CD4-positive, alpha-beta T cell treated with Interferon alpha-2 for 1 hour (primary cell): ENCODE data around the gene KASH5.

Experiments used
- DNase-seq, 2 donors: peaks; one replicate each; pipeline ENCODE4 v3.0.0-alpha.2; 2020 to 2022

KASH5 gene

DNA sequence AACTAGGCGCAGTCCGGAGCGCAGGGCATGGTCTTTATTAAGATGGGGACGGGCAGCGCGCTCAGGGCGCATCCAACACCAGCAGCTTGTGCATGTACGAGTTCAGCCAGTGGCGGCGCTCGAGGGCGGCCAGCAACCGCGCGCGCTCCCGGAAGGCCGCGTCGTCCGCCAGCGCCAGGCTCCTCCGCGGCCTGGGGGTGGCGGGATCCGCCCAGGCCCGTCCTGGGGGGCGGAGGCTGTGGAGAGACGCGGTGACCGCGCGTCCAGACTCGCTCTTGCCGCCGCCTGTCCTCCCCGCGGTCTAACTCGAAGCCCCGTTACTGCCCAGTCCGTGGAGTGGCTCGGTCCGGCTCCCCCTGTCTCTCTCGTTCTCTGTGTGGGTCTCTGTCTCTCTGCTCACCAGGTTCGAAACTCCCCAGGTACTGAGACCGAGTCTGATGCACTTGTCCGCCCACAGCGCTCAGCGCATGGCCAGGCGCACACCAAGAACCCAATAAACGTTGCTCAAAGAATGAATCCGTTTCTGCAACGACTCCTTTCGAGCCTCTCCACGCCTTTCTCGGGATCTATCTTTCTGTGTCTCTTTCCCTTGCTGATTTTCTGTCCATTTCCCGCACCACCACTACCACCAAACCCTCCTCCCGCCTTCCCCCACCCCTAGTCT lies 34.5 kb downstream of the KASH5 start:
- DNase-seq = peak; percentile 20 to 65

DNA sequence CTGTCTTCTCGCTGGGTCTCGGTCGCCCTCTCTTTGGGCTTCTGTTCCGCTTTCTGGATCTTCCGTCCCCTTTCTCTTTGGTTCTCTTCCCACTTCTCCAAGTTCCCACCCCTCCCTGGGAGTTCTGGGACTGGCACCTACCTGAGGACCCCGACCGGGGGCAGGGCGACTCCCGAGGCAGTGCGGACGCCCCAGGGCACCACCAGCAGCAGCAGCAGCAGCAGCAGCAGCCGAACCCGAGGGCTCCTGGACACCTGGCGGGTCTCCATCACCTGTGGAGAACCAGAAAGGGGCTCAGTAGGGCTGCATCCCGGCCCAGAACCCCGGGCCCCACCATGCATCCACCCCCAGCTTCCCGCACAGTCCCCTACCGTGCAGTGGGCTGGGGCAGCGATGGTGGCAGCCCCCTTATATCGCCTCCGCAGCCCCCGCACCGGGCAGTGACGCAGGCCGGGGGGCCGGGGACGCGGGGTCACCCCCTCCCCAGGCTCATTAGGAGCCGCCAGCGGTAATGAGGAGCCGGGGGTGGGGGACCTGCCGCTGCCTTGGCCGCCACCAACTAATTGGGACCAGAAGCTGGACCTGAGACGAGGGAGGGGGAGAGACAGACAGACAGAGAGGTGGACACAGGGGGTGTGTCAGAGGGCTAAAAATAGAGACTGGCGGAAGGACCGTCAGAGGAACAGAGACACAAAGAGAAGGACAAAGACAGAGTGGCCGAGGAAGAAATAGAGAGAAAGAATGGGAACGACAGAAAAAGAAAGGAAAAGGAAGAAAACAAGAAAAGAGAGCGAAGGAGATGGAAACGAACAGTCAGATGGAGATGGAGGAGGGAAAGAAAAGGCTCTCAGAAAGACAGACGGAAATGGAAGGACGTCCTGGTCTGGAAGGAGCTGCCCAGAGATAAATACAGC lies 35.3 kb downstream of the KASH5 start, which contains the start of gene PTH2:
Gene PTH2 (minus strand): TSS at position 371 of the 914 bp plus-strand sequence. CDS start 102 bp downstream, at position 269.
- no peak for DNase-seq

DNA sequence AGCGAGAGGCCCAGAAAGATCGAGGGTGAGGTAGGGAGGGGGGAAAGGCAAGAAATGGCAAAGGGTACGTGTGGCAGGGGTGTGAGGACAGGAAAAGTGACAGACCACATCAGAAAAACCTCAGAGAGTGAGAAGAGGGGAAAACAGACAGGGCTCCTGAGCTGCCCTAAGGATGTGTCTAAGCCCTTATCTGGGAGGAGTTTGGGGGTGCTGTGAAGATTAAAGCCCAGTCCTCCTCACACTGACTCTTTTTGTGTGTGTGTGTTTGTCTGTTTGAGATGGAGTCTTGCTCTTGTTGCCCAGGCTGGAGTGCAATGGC lies 35.9 kb downstream of the KASH5 start:
- peak in 1 of 2 donors; percentile 59 for DNase-seq

DNA sequence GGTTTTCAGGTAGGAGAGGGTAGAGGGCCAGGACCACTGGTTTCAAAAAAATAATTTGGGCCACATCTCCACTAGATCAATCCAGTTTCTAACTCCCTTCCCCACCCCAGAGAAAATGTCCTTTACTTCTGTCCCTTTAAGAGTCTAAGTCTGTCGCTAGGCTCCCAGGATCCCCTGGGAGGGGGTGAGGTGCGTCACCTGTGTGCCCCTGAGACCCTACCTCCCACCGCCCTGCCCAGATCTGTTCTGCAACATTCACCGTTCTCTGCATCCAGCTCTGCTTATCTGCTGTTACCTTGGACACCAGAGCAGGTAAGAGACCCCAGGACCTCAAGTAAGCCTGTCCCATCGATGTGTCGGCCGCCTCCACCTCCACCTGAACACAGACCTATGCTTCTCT lies 37.1 kb downstream of the KASH5 start, which contains the start of gene GFY:
Gene GFY (plus strand): TSS at position 211 of the 400 bp plus-strand sequence. CDS start 1,043 bp downstream, outside the sequence.
- DNase-seq = no peak

DNA sequence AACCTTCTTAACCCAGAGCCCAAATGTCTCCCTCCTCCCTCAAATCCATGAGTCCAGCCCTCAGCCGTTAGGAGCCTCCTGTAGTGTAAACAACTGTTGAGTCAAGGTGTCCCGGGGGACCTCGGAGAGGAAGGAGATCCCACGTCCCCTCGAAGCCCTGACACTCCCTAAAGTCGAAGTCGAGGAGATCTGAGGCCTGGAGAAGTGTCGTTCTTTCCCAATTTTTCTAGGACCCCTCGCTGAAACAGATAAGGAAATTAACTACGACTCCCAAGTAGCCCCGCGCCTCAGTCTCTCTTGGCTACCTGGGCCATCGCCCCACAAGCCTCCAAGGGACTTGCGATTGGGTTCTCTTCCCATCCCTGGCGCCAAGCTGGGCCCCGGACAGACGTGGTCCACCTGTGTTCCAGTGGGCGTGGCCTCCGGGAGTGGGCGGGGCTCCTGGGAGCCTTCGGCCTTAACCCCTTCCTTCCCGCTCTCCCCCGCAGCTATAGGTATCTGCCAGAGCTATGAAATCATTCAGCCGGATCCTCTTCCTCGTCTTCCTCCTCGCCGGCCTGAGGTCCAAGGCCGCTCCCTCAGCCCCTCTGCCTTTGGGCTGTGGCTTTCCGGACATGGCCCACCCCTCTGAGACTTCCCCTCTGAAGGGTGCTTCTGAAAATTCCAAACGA lies 38.0 kb downstream of the KASH5 start:
- DNase-seq = no peak

DNA sequence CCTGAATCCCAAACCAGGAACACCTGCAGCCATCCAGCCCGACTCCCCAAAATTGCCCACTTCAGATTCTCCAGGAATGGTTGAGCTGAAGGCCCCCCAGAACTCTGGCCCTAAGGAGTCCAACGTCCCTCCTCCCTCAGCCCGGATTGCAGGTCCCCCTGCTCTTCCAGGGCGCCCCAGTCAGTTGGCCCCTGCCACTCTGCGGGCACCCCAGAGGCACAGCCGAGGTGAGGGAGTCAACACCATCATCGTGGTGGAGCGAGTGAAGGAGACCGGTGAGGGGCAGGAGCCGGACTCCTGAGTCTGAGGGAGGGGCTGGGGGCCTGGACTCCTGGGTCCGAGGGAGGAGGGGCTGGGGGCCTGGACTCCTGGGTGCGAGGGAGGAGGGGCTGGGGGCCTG lies 39.3 kb downstream of the KASH5 start:
- no peak for DNase-seq

DNA sequence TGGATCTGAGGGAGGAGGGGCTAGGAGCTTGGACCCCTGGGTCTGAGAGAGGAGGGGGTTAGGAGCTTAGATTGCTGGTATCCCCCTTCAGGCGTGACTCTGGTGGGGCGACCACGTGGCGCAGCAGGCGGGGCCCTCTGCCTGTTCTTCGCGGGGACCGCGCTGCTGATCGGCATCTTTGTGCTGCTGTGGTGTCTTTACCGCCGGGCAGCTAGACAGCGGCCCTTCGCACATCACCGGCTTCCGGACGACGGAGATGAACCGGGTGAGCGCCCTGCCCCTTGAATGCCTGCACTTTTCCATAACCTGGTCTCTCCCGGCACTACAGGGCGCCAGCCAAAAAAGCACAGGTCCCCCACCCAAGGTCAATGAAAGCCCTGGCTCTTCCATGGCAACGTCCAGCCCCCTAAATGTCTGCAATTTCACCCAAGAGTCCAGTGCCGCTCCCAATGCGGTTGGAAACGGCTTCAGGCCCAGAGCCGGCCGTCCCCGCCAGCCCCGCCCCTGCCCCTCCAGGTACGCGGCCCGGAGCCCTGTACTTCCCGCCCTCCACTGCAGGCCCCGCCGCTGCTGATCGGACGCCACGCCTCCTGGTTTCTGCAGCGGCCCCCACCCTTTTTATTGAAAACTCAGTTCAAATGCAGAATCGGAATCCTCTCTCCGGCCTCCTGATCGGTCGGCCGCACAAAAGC lies 40.0 kb downstream of the KASH5 start:
- DNase-seq = peak in 1 of 2 donors; percentile 36

DNA sequence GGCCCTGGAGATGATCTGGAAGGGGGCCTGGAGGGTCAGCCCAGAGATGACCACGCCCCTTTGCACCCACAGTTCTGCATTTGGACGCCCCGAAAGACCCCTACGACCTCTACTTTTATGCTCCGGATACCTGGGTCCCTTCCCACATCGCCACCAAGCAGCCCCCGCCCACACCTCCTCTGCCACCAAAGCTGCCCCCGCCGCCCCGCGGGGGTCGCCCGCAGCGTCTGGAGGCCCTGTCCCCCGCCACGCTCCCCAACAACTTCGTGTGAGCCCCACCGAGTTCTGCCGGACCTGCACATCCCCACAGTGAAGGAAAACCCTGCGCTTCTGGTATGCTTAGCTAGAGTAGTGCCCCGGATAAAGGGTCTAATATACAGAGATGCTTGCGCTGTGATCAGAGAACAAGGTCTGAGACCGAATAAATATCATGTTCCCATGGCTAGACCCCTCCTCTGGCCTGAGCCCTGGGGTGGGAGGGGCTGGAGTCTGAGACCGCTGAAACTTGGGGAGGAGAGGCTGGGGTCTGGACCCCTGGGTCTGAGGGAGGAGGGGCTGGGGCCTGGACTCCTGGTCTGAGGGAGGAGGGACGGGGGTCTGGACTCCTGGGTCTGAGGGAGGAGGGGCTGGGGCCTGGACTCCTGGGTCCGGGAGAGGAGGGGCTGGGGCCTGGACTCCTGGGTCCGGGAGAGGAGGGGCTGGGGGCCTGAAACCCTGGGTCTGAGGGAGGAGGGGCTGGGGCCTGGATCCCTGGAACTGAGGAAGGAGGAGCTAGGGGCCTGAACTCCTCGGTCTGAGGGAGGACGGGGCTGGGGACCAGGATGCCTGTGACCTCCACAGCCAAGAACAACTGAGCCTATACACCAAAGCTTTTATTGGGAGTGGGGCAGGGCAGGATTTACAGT lies 40.8 kb downstream of the KASH5 start:
- no peak for DNase-seq

DNA sequence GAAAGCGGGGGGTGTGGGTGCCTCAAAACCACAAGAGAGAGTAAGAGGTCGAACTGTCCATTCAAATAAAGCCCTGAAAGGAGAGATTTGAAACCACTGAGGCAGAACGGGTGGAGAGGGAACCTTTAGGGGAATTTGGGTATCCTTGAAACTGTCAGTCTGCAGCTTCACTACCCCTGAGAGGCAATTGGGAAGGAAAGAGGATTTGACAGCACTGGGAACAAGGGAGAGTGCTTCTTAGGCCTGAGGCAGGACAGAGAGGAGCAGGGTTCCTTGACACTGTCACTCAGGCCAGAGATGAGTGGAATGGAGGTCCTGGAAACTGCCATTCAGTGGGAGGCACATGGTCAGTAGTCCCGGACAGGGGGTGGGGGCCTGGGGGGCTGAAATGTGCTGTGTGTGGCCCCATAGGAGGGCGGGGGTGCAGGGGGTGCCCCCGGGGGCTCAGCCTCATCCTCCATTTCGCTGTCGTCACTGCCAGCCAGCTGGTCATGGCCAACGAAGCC lies 42.2 kb downstream of the KASH5 start:
- no peak for DNase-seq

DNA sequence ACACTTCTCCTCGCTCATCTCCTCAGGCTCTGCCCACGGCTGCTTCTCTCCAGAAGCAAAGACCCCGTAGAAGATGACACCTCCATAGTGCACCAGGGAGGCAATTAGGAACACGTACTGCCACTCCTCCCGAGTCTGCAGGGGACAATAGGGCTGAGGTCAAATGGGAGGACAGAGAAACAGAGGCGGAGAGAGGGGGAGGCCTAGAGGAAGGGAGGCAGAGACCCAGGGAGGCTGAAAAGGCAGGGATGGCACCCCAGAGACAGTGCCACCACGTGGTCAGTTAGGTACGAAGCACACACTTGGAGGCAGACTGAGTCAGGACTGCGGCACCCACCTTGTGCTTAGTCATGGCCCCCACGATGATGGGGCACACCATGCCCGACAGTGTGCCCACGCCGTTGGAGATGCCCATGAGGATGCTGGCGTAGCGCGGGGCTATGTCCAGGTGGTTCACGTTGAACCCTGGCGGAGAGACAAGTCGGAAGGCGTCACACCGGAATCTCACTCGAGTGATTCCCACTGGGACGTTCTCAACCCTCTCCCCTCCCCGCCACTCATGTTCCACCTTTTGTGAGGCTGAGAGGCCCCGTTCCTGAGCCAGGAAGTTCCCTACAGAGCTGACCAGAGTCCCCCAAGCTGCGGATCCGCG lies 42.8 kb downstream of the KASH5 start:
- peak; percentile 19 to 43 for DNase-seq

DNA sequence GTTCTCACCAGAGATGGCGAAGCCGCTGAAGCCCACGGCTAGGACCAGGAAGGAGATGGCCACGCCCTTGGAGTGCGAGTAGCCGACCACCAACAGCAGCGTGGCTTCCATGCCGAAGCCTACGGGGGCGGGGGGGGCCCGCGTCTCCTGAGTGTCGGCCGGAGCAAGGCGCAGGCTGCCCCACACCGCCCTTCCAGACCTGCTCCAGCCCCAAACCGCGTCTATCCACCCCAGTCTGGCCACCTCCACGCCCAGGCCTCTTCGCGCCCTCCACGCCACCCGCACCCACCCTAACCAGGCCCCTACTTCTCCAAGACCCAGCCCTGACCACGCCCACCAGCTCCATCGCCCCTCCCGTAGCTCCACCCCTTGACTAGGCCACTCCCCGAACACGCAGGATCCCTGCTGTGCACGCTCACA lies 43.3 kb downstream of the KASH5 start:
- DNase-seq = peak; percentile 24 to 39

DNA sequence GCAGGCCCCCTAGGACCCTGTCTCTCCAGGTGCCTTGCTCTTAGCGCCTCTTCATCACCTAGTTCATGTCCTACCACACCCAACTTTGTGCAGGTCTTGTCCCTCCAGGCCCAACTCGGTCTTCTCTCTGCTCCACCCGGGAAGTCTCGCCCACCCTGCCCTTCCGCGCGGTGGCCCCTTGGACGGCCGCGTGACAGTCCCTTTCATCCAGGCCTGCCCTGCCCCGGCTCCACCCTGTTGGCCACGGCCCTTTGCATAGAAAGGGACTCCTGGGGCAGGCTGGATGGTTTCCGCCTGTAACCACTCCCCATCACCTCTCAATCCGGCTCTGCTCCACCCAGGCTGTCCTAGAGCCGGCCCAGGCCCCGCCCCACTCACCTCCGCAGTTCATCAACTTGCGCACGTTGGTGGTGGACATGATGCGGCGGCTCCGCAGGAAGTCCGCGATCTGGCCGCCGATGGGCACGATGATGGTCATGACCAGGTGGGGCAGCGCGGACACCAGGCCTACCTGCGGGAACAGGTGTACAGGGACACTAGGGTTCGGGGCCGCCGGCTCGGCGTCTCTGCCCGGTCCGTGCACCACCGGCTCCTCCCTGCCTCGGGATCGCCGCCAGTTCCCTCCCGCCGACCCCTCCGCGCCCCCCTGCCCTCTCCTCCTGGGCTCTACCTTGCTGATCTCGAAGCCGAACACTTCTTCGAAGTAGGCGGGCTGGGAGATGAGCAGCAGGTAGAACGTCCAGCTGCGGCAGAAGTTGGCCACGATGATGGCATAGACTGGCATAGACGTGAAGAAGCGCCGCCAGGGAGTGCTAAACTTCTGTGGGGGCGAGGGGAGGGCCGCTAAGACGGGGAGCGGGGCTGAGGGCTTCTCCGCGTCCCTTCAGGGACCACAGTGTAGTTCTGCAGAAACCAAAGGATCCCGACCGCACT lies 44.4 kb downstream of the KASH5 start:
- peak in 1 of 2 donors; percentile 49 for DNase-seq

DNA sequence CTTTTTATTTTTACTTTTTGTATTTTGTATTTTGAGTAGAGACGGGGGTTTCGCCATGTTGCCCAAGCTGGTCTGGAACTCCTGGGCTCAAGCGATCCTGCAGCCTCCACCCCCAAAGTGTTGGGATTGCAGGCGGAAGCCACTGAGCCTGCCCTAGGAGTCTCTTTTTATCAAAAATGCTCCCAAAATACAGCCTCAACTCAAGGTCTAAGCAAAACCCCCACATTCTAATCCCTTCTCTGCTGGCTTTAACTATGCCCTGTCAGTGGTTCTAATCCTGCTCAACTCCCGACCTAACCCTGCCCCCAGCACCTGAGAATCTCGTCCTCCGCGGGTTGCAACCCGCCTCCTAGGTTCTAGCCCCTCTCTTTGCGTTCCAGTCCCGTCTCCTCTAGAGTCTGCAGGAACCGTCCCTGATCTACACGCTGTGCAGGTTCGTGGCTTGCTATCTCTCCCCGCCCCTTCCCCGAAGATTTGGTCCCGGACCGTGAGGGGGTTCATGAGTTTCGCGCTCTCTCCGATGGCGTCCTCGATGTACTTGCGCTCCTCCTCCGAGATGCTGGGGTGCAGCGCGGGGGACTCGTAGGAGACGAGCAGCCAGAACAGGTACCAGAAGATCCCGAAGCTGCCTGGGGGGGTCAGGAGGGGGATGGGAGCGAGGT lies 45.3 kb downstream of the KASH5 start:
- no peak for DNase-seq

DNA sequence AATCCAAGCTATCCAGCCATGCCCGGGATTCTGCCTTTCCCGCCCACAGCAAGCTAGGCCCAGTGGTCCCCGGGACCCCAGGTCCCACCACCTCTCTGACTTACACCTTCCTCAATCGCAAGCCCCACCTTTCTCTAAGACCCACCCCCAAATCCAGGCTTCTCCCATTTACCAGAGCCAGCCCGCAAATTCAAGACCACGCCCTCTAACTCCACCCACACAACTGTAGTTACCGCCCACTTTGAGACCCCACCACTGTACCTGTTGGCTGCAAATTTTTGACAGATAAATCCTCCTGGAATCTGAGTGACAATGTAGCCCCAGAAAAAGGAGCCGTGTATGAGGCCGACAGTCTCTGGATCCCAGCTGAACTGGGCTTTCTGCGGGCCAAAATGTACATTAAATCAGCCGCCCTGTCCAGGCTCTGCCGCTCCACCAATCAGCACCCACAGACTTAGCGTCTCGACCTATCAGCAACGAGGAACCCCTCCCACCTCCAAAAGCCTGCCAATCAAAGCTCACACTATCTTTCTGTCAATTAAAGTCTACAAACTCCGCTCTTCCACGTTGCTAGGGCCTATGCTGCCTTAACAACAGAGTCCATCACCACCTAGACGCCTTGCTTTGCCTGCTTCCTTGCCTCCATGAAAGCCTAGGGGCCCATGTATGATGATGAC lies 47.0 kb downstream of the KASH5 start:
- no peak for DNase-seq

DNA sequence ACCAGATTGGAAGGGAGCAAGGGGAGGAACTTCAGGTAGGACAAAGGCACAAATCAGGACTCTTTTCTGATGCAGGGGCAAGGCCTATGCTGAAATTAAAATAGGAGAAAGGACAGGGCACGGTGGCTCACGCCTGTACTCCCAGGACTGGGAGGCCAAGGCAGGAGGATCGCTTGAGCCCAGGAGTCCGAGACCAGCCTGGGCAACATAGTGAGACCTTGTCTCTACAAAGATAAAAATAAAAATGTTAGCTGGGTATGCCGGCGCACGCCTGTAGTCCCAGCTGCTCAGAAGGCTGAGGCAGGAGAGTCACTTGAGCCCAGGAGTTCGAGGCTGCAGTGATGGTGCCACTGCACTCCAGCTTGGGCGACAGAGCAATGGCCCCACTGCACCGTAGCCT lies 47.6 kb downstream of the KASH5 start:
- DNase-seq = no peak

DNA sequence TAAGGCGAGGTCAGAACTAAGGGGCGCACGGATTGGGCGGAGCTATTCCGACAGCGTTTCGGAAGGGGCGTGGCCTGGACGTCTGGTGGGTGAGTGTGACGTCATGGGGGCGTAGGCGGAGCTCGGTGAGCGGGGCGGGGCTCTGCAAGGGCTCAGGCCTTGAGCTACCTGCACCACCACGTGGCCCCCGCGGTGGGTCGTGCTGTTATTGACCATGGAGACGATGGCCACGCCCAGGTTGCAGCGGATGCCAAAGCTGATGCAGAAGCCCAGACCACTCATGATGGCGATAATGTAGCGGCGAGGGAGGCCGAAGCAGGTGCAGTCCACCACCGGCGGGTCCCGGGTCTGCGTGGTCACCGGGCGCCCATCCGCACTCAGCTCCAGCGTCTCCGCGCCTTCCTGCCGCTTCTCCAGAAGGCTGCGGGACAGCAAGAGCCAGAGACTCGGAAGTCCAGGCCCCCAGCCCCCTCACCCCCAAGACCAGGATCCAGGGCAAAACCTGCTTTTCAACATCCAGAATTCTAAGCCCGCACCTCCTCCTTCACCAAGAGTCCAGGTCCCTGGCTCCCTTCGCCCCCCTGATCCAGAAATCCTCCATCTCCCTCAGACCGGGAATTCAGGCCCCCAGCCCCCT lies 48.5 kb downstream of the KASH5 start:
- DNase-seq = peak; percentile 55 to 63

DNA sequence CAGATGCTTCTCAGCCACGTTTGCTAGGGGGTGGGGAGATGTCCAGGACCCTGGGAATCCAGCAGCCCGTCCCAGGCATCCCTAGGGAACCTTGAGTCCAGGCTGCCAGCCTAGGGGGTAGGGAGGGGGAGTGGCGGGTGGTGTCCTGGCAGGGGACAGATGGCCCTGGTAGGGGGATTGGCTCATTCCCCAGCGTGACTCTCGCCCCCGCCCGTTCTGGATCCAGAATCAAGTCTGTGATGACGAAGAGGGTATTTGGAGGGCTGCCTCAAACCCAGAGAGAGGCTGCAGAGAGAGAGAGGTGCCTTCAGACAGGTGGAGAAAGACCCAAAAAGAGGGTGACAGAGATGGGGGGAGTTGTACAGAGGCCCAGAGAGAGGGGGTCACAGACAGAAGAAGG lies 49.2 kb downstream of the KASH5 start:
- no peak for DNase-seq

DNA sequence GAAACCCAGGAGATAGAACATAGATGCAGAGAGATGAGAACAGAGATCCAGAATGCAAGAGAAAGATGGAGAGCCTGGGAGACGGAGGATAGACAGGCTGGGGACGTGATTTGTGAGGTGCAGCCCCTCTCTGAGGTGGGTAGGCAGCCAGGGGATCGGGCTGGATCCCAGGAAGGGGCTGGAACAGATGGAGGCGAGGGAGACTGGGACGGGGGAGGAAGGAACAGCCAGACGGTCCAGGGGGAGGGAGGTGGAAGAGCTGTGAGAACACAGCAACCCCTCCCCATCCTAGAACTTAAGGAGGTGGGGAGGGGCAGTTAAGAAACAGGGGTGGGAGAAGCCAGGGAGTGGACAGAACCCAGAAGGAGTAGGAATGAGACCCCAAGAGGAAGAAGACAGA lies 50.2 kb downstream of the KASH5 start:
- DNase-seq = no peak
